Stimulated activated CD8-positive, alpha-beta memory T cell treated with anti-CD3 and anti-CD28 coated beads, Interleukin-12 subunit alpha, Interleukin-12 subunit beta, amount 100 ng/mL, for 24 hours (primary cell): Measurements from ENCODE around the gene PPP2R2B.

Source experiments
- DNase-seq: peaks from one replicate; pipeline ENCODE4 v3.0.0-alpha.2; 2020; ENCODE audit errors: extremely low read depth

PPP2R2B gene

GRCh38 chr5:146549615-146550014 lies 328.9 kb downstream of the PPP2R2B start:
- no peak for DNase-seq

GRCh38 chr5:146548781-146549449 lies 329.6 kb downstream of the PPP2R2B start:
- no peak for DNase-seq

- DNase-seq = no peak
Observed at GRCh38 chr5:146544232-146544631, 334.3 kb downstream of the PPP2R2B start.

GRCh38 chr5:146541958-146542849 lies 336.4 kb downstream of the PPP2R2B start:
- peak; percentile 32 for DNase-seq

- no peak for DNase-seq
Observed at GRCh38 chr5:146540414-146540813, 338.1 kb downstream of the PPP2R2B start.

GRCh38 chr5:146539973-146540372 lies 338.6 kb downstream of the PPP2R2B start:
- DNase-seq = no peak

GRCh38 chr5:146538432-146538831 lies 340.1 kb downstream of the PPP2R2B start:
- no peak for DNase-seq

GRCh38 chr5:146533882-146534281 lies 344.7 kb downstream of the PPP2R2B start:
- DNase-seq = no peak

GRCh38 chr5:146533260-146533857 lies 345.2 kb downstream of the PPP2R2B start:
- DNase-seq = peak; percentile 26
